GM19452 (cell line): ENCODE data around the gene PRR20A.
"Not testable (repeated sequence)": the region's sequence is repeated elsewhere in the genome, so short reads cannot be mapped to it uniquely, and the experiment has no call there.

ENCODE experiments used
- ATAC-seq: cut with Tn5 transposase; IDR thresholded peaks from one replicate; pipeline ENCODE4 v1.9.1; 2021; ENCODE audit not compliant: unreplicated experiment

The PRR20A gene

GRCh38 chr13:57140235-57140968, at the start of gene PRR20A:
PRR20A (plus strand) TSS chr13:57140918; CDS start chr13:57141305, 387 bp downstream.
- not testable (repeated sequence) for ATAC-seq

DNA sequence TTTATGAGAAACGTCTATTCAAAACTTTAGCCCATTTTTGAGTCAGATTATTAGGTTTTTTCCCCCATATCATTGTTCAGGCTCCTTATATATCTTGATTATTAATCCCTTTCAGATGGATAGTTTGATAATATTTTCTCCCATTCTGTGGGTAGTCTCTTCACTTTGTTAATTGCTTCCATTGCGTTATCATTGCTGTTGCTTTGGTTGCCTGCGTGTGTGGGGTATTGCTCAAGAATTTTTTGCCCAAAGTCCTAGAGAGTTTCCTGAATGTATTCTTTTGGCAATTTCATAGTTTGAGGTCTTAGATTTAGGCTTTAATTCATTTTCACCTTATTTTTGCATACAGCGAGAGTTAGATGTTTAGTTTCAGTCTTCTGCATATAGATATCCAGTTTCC, 25.8 kb upstream of the PRR20A start:
- ATAC-seq: no peak

- ATAC-seq: no peak
These were observed 17.0 kb upstream of the PRR20A start for GRCh38 chr13:57123681-57124080.

DNA sequence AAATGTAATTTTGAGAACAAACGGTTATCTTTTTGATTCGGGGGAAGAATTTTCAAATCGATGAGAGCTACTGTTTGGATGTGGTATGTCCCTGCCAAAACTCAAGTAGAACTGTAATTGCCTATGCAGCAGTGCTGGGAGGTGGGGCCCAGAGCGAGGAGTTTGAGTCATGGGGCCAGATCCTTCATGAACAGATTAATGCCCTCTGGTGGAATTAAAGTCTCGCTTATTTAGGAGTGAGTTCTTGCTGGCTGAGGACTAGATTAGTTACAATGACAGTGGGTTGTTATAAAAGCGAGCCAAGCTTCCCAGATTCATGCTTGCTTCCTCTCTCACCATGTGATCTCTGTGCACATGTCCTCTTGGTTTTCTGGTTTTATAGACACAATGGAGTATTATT, 11.8 kb upstream of the PRR20A start:
- no peak for ATAC-seq

- ATAC-seq: no peak
These were observed 4.6 kb upstream of the PRR20A start for GRCh38 chr13:57136093-57136492.

- no peak for ATAC-seq
These were observed 3.1 kb upstream of the PRR20A start for GRCh38 chr13:57137585-57137984.

DNA sequence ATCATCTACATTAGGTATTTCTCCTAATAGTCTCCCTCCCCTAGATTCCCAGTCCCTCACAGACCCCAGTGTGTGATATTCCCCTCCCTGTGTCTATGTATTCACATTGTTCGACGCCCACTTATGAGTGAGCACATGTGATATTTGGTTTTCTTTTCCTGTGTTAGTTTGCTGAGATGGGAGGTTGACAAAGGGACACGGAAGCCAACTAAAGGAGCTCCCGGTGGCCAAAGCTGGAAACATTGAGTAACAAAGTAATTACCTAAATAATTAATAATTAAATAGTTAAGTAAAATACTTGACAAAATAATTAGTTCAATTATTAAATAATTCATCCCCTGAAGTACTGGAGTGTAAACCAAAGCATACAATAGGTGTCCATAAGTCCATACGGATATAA, 1.7 kb upstream of the PRR20A start:
- ATAC-seq: no peak

GRCh38 chr13:57139781-57140180, 937 bp upstream of the PRR20A start:
- not testable (repeated sequence) for ATAC-seq

DNA sequence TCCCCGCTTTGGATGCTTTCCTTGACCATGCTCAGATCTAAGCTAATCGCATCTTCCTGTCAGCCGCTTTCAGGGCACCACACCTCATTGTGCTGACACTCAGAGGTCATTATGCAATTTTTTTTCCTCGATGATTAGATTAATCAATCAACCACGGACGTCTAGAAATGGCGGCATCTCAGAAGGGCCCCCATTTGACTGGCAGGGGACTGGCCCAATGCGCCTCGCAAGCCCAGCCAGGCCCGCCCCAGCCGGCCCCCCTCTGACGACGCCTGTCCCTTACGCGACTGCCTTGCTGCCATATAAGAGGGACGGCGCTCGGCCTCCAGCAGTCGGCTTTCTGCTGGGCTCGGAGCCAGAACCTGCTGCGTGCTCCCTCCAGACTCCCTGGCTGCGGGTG, 6.5 kb downstream of the PRR20A start, which contains the start of gene PRR20B:
Gene PRR20B, plus strand, starts transcription at position 301 of the 400 bp plus-strand sequence. CDS start 387 bp downstream, outside the sequence.
- ATAC-seq: not testable (repeated sequence)

DNA sequence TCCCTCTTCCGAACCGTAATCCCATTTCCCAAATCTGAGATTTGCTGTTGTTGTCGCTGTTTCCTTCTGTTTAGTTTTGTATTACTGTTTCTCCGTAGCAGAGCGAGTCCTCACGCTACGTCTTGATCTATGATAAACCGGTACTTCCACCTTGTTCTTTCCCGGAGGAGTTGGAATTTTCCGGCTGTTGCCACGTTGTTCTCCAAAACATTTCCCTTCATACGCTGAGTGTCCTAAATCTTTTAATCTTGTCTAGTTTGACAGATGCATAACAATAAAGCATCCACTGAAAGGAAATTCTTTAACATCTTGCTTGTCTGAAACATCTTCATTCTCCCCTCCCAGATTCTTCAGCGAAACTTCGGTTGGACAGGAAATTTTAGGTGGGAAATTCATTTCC, 7.4 kb downstream of the PRR20A start:
- not testable (repeated sequence) for ATAC-seq

- ATAC-seq: not testable (repeated sequence)
These were observed 13.0 kb downstream of the PRR20A start, which contains the start of gene PRR20C for GRCh38 chr13:57153761-57154160. PRR20C (plus strand) TSS chr13:57154061; CDS start chr13:57154448, 387 bp downstream.

DNA sequence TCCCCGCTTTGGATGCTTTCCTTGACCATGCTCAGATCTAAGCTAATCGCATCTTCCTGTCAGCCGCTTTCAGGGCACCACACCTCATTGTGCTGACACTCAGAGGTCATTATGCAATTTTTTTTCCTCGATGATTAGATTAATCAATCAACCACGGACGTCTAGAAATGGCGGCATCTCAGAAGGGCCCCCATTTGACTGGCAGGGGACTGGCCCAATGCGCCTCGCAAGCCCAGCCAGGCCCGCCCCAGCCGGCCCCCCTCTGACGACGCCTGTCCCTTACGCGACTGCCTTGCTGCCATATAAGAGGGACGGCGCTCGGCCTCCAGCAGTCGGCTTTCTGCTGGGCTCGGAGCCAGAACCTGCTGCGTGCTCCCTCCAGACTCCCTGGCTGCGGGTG, 19.6 kb downstream of the PRR20A start, which contains the start of gene PRR20D:
Gene PRR20D, plus strand, starts transcription at position 301 of the 400 bp plus-strand sequence. CDS start 387 bp downstream, outside the sequence.
- not testable (repeated sequence) for ATAC-seq

DNA sequence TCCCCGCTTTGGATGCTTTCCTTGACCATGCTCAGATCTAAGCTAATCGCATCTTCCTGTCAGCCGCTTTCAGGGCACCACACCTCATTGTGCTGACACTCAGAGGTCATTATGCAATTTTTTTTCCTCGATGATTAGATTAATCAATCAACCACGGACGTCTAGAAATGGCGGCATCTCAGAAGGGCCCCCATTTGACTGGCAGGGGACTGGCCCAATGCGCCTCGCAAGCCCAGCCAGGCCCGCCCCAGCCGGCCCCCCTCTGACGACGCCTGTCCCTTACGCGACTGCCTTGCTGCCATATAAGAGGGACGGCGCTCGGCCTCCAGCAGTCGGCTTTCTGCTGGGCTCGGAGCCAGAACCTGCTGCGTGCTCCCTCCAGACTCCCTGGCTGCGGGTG, 26.2 kb downstream of the PRR20A start, which contains the start of gene PRR20E:
Gene PRR20E, plus strand, starts transcription at position 301 of the 400 bp plus-strand sequence. CDS start 387 bp downstream, outside the sequence.
- ATAC-seq: not testable (repeated sequence)

GRCh38 chr13:57191667-57192066, 50.9 kb downstream of the PRR20A start:
- no peak for ATAC-seq
